ENCODE data around the gene CACNG1.

Gene CACNG1

GRCh38 chr17:67026341-67026740 is 18.0 kb upstream of the CACNG1 start:
- H3K4me3 ChIP-seq (replicated peaks; ENCODE audit: insufficient read depth, low read length): no peak overlapping the region
- DNase-seq (ENCODE audit: low read depth in 1 of 2, low spot score in 1 of 2): no peak
- TF ChIP-seq POLR2AphosphoS5 (IDR thresholded peaks at IDR 0.05; ENCODE audit: low read depth) (no peak), SPI1 (IDR thresholded peaks at IDR 0.05; ENCODE audit: borderline replicate concordance, low read depth) (no peak), CTCF (IDR thresholded peaks at IDR 0.05; ENCODE audit: insufficient read depth, low read length) (no peak), REST (IDR thresholded peaks at IDR 0.05; ENCODE audit: insufficient replicate concordance, low read depth) (no peak), GABPA (IDR thresholded peaks at IDR 0.05; ENCODE audit: low read depth) (no peak)
- H3K27me3 ChIP-seq (ENCODE audit: insufficient read depth, poor library complexity, severe bottlenecking): no peaks in the 10 kb centered on the region
- H3K27ac ChIP-seq (replicated peaks): no peak overlapping the region

GRCh38 chr17:67027031-67027628 is 17.2 kb upstream of the CACNG1 start:
- Histone ChIP-seq H3K27ac (replicated peaks) (no peak overlapping the region), H3K4me3 (replicated peaks; ENCODE audit: insufficient read depth, low read length) (no peak overlapping the region), H3K27me3 (ENCODE audit: insufficient read depth, poor library complexity, severe bottlenecking) (no peaks in the 10 kb centered on the region)
- no peak for TF ChIP-seq GABPA (IDR thresholded peaks at IDR 0.05; ENCODE audit: low read depth)
- TF ChIP-seq POLR2AphosphoS5 (IDR thresholded peaks at IDR 0.05; ENCODE audit: low read depth): no peak
- TF ChIP-seq SPI1 (IDR thresholded peaks at IDR 0.05; ENCODE audit: borderline replicate concordance, low read depth): no peak
- DNase-seq (ENCODE audit: low read depth in 1 of 2, low spot score in 1 of 2): no peak

GRCh38 chr17:67030641-67031040 is 13.7 kb upstream of the CACNG1 start:
- no peak for DNase-seq (ENCODE audit: low read depth in 1 of 2, low spot score in 1 of 2)
- no peak for TF ChIP-seq SPI1 (IDR thresholded peaks at IDR 0.05; ENCODE audit: borderline replicate concordance, low read depth)
- TF ChIP-seq REST (IDR thresholded peaks at IDR 0.05; ENCODE audit: insufficient replicate concordance, low read depth): no peak
- no peak for TF ChIP-seq GABPA (IDR thresholded peaks at IDR 0.05; ENCODE audit: low read depth)
- no peak for TF ChIP-seq CTCF (IDR thresholded peaks at IDR 0.05; ENCODE audit: insufficient read depth, low read length)
- no peak for TF ChIP-seq POLR2AphosphoS5 (IDR thresholded peaks at IDR 0.05; ENCODE audit: low read depth)
- Histone ChIP-seq H3K4me3 (replicated peaks; ENCODE audit: insufficient read depth, low read length) (no peak overlapping the region), H3K27me3 (ENCODE audit: insufficient read depth, poor library complexity, severe bottlenecking) (no peaks in the 10 kb centered on the region), H3K27ac (replicated peaks) (no peak overlapping the region)

GRCh38 chr17:67032382-67032781 is 12.0 kb upstream of the CACNG1 start:
- Histone ChIP-seq H3K4me3 (replicated peaks; ENCODE audit: insufficient read depth, low read length) (no peak overlapping the region), H3K27ac (replicated peaks) (no peak overlapping the region), H3K27me3 (ENCODE audit: insufficient read depth, poor library complexity, severe bottlenecking) (no peaks in the 10 kb centered on the region)
- no peak for TF ChIP-seq CTCF (IDR thresholded peaks at IDR 0.05; ENCODE audit: insufficient read depth, low read length)
- no peak for TF ChIP-seq POLR2AphosphoS5 (IDR thresholded peaks at IDR 0.05; ENCODE audit: low read depth)
- TF ChIP-seq SPI1 (IDR thresholded peaks at IDR 0.05; ENCODE audit: borderline replicate concordance, low read depth): no peak
- TF ChIP-seq REST (IDR thresholded peaks at IDR 0.05; ENCODE audit: insufficient replicate concordance, low read depth): no peak
- no peak for TF ChIP-seq GABPA (IDR thresholded peaks at IDR 0.05; ENCODE audit: low read depth)
- no peak for DNase-seq (ENCODE audit: low read depth in 1 of 2, low spot score in 1 of 2)
